Activated T-helper 9 cell treated with anti-CD3 and anti-CD28 coated beads, Interleukin-2, amount 50 U/mL, for 16 hours (primary cell): ENCODE results near the gene AHI1.

Experiments
- DNase-seq: peaks from one replicate; pipeline ENCODE4 v3.0.0-alpha.2; 2020; ENCODE audit warnings: low read depth

Gene AHI1

GRCh38 chr6:135291288-135292076, 206.1 kb downstream of the AHI1 start:
- no peak for DNase-seq

GRCh38 chr6:135289816-135290215, 207.7 kb downstream of the AHI1 start:
- DNase-seq, result no peak

GRCh38 chr6:135286962-135287538, 210.5 kb downstream of the AHI1 start:
- DNase-seq, result no peak

GRCh38 chr6:135285165-135285564, 212.4 kb downstream of the AHI1 start:
- DNase-seq, result no peak

GRCh38 chr6:135283926-135284325, 213.6 kb downstream of the AHI1 start:
- DNase-seq, result no peak

GRCh38 chr6:135282395-135282794, 215.1 kb downstream of the AHI1 start:
- no peak for DNase-seq

- DNase-seq, result no peak
These were observed 215.6 kb downstream of the AHI1 start for GRCh38 chr6:135281964-135282363.

- no peak for DNase-seq
These were observed 216.3 kb downstream of the AHI1 start for GRCh38 chr6:135281227-135281626.

- no peak for DNase-seq
These were observed 217.0 kb downstream of the AHI1 start for GRCh38 chr6:135280375-135281136.

- DNase-seq, result no peak
These were observed 220.1 kb downstream of the AHI1 start for GRCh38 chr6:135277422-135277821.

GRCh38 chr6:135274561-135275293, 222.8 kb downstream of the AHI1 start:
- DNase-seq, result no peak

- no peak for DNase-seq
These were observed 225.9 kb downstream of the AHI1 start for GRCh38 chr6:135271626-135272025.

GRCh38 chr6:135270676-135271536, 226.6 kb downstream of the AHI1 start:
- DNase-seq, result no peak

GRCh38 chr6:135269481-135269891, 228.1 kb downstream of the AHI1 start:
- DNase-seq, result no peak

- no peak for DNase-seq
These were observed 228.8 kb downstream of the AHI1 start for GRCh38 chr6:135268740-135269139.

GRCh38 chr6:135268263-135268662, 229.3 kb downstream of the AHI1 start:
- no peak for DNase-seq

- no peak for DNase-seq
These were observed 230.5 kb downstream of the AHI1 start for GRCh38 chr6:135267085-135267484.

GRCh38 chr6:135266675-135267074, 230.9 kb downstream of the AHI1 start:
- DNase-seq, result no peak

GRCh38 chr6:135265278-135265677, 232.3 kb downstream of the AHI1 start:
- no peak for DNase-seq

- no peak for DNase-seq
These were observed 235.4 kb downstream of the AHI1 start for GRCh38 chr6:135261872-135262725.
